AG04450 (cell line): Measurements from ENCODE around the gene NCOR2. TPM values are rescaled to one million over a fixed set of nuclear protein-coding genes. Genes with fewer than 3 reads are reported as not detected.

Experiments
- CTCF ChIA-PET: fragments of 300-600, 350-600 bp; formaldehyde crosslinking; extraction: SDS; loops from one replicate; lab custom pipeline; 2022; ENCODE audit warnings: antibody characterized with exemption, inconsistent platforms; lab: Charles Lee
- POLR2A ChIA-PET: fragments of 350-600 bp; formaldehyde crosslinking; extraction: SDS; loops from one replicate; lab custom pipeline; 2021; ENCODE audit warnings: antibody characterized with exemption, inconsistent platforms; lab: Yijun Ruan, JAX
- DNase-seq: peaks from one replicate; pipeline ENCODE4 v3.0.0-alpha.2; 2011; ENCODE audit warnings: low read depth, low spot score
- H3K27ac ChIP-seq: one replicate; pipeline ENCODE4 v1.5.1; 2012; ENCODE audit warnings: low read depth, low read length, control low read depth
- H3K27me3 ChIP-seq: one replicate; pipeline ENCODE4 v1.6.0; 2012; ENCODE audit warnings: low read length; ENCODE audit not compliant: control insufficient read depth, insufficient read depth
- H3K4me3 ChIP-seq: 2 replicates; pipeline ENCODE4 v1.5.1; 2011; ENCODE audit warnings: mild to moderate bottlenecking, low read depth, low read length, control low read depth
- H3K9me3 ChIP-seq: 2 replicates; pipeline ENCODE4 v1.5.1; 2012; ENCODE audit warnings: low read length; ENCODE audit not compliant: control insufficient read depth, insufficient read depth
- polyA plus RNA-seq: library from polyadenylated mRNA; depleted of rRNA; stranded (reverse); fragments of >200 nt; gene quantifications from 2 replicates; pipeline ENCODE4 v1.2.3, GENCODE V29; 2011
- TF ChIP-seq, protein P1 (sequence below): IDR thresholded peaks from 2 replicates; pipeline ENCODE4 v1.5.1; 2011; ENCODE audit warnings: low read depth, low read length, control low read depth, inconsistent platforms

NCOR2 gene
- polyA plus RNA-seq, 1 experiment, result 3.3 TPM

DNA sequence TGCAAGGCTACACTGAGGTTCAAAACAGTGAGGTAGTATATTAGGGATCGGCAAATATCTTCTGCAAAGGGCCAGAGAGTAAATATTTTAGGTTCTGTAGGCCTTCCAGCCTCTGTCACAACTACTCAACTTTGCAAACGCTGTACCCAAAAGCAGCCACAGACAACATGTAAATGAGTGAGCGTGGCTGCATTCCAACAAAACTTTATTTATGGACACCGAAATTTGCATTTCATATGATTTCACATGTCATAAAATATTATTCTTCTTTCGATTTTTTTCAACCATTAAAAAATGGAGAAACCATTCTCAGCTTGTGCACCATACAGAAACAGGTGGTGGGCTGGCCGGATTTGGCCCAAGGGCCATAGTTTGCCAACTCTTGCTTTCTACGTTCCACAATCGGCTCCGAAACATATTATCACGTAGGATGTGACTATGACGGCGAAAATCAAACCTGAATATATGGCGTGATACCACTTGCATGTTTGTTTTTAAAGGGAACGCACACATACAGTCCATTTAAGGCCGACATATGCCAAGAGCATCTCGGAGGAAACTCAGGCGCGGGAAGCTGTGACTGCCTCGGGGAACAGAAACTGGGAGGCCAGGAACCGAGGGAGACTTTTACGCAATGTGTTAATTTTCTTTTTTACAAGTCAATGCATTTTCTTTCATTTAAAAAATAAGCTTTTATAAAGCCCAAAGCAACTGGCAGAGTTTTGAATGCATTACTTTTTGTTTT is 7.1 kb downstream of the NCOR2 start:
- Histone ChIP-seq H3K27ac (no peak overlapping the region), H3K4me3 (no peak overlapping the region), H3K9me3 (no peaks in the 10 kb centered on the region; the same call in 1 of the 2 replicates), H3K27me3 (no peaks in the 10 kb centered on the region)
- TF ChIP-seq, protein P1, sequence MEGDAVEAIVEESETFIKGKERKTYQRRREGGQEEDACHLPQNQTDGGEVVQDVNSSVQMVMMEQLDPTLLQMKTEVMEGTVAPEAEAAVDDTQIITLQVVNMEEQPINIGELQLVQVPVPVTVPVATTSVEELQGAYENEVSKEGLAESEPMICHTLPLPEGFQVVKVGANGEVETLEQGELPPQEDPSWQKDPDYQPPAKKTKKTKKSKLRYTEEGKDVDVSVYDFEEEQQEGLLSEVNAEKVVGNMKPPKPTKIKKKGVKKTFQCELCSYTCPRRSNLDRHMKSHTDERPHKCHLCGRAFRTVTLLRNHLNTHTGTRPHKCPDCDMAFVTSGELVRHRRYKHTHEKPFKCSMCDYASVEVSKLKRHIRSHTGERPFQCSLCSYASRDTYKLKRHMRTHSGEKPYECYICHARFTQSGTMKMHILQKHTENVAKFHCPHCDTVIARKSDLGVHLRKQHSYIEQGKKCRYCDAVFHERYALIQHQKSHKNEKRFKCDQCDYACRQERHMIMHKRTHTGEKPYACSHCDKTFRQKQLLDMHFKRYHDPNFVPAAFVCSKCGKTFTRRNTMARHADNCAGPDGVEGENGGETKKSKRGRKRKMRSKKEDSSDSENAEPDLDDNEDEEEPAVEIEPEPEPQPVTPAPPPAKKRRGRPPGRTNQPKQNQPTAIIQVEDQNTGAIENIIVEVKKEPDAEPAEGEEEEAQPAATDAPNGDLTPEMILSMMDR, result no peak
- POLR2A ChIA-PET, result no interaction called here
- DNase-seq, result no peak
- CTCF ChIA-PET, result interaction anchor here (0.7 to 0.8 kb wide), 2 partner anchors 171 to 207 kb away, joined by 3 read pairs; no protein-coding TSS in a partner anchor

DNA sequence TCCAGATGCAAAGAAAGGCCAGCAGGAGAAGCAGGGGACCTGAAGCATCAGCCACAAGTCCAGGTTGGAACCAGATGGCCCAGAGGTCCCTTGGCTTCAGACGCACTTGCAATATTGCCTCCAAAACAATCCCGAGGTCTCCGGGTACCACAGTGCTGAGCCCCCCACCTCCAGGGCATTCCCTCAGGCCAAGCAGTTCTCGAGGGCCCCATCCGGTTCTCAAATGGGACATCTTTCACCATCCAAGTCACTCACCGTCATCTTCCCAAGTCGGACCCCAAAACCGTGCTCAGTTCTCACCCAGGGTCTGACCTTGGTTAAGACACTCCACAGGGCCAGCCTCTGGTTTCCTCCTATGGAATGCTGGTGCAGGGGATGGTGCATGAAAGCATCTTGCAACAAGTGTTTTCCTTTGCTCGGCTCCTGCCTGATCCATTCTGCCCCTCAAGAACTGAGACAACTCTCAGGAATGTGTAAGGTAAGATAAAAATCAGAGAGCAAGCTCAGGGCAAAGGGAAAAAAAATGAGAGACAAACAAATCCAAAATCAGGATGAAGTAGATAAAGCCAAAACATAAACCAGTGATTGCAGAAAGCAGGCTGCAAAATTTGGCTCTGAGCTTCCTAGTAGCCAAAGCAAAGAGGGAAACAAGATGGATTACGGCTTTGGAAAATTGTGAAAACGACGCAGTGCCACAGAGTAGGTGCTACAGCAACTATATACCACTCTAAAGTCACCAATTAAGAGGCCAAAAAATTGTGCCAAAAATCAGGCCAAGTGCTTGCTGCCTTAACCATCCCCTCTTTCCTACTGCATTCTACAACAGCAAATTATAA is 8.0 kb downstream of the NCOR2 start:
- TF ChIP-seq, protein P1, result no peak
- DNase-seq, result no peak
- no peaks in the 10 kb centered on the region; the same call in 1 of the 2 replicates for H3K9me3 ChIP-seq
- no peak overlapping the region for H3K27ac ChIP-seq
- POLR2A ChIA-PET, result no interaction called here
- H3K4me3 ChIP-seq, result no peak overlapping the region
- H3K27me3 ChIP-seq, result no peaks in the 10 kb centered on the region
- CTCF ChIA-PET, result interaction anchor here (0.7 kb wide), 1 partner anchor 28 kb away, joined by 5 read pairs; no protein-coding TSS in a partner anchor

DNA sequence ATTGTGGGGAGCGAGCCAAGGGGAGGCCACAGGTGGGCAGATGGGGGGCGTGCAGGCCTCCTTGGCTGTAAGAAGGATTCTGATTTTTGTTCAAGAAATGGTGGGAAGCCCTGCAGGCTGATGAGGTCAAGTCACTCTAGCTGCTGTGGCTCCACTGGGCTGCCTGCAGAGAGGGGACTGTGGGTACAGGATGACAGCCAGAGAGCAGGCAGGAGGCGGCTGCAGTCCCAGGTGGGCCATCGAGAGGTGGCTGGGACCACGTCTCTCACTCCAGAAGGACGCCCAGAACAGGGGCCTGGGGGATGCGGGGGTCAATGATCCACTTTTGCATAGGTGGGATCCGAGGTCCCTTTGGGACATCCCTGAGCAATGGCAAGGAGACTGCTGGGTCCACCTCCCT is 9.1 kb downstream of the NCOR2 start:
- DNase-seq, result no peak
- Histone ChIP-seq H3K27me3 (no peaks in the 10 kb centered on the region), H3K4me3 (no peak overlapping the region), H3K27ac (no peak overlapping the region), H3K9me3 (no peaks in the 10 kb centered on the region; the same call in 1 of the 2 replicates)
- ChIA-PET POLR2A (no interaction called here), CTCF (interaction anchor here (0.6 kb wide), 1 partner anchor 586 kb away, joined by 3 read pairs; the partner anchor contains the start of gene CCDC92)
- TF ChIP-seq, protein P1, result no peak

DNA sequence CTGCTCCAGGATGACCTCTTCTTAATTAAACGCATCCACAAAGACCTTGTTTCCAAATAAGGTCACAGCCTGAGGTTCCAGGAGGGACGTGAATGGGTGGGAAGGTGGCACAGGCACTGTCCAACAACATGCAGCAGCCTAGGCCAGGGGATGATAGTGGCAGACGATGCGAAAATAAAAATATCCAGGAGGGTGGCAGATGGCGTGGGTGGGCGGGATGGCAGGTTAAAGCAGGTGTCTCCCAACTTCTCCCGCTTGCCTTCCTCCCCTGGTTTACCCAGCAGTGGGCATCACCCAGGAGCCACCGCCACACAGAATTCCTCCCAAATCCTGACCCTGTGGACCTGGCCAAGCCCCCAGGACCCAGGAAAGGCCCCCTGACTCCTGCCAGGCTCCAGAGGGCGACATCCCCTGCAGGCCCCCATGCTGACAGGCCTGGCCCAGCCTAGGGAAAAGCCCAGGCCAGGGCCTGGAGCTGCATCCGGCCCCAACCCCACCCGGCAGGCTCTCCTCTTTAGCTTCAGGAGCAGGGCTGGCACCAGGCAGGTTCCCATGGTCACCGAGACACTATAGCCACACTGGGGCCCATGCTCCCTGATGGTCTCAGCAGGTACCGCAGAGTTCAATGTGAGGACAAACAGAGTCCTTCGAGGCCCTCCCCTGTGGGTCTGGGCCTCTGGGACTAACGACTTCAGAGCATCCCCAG is 9.7 kb downstream of the NCOR2 start:
- no peaks in the 10 kb centered on the region for H3K27me3 ChIP-seq
- H3K4me3 ChIP-seq, result no peak overlapping the region
- H3K27ac ChIP-seq, result no peak overlapping the region
- TF ChIP-seq, protein P1, result no peak
- no peak for DNase-seq
- CTCF ChIA-PET, result interaction anchor here (0.6 kb wide), 1 partner anchor 585 kb away, joined by 3 read pairs; the partner anchor contains the start of gene CCDC92
- POLR2A ChIA-PET, result no interaction called here
- H3K9me3 ChIP-seq, result no peaks in the 10 kb centered on the region; the same call in 1 of the 2 replicates
